ENCODE measurements around the gene IER2.
A peak's percentile ranks its signal among the peaks of the same experiment; 100 is the strongest.
"Not testable (repeated sequence)": the region's sequence is repeated elsewhere in the genome, so short reads cannot be mapped to it uniquely, and the experiment has no call there.

The IER2 gene

DNA sequence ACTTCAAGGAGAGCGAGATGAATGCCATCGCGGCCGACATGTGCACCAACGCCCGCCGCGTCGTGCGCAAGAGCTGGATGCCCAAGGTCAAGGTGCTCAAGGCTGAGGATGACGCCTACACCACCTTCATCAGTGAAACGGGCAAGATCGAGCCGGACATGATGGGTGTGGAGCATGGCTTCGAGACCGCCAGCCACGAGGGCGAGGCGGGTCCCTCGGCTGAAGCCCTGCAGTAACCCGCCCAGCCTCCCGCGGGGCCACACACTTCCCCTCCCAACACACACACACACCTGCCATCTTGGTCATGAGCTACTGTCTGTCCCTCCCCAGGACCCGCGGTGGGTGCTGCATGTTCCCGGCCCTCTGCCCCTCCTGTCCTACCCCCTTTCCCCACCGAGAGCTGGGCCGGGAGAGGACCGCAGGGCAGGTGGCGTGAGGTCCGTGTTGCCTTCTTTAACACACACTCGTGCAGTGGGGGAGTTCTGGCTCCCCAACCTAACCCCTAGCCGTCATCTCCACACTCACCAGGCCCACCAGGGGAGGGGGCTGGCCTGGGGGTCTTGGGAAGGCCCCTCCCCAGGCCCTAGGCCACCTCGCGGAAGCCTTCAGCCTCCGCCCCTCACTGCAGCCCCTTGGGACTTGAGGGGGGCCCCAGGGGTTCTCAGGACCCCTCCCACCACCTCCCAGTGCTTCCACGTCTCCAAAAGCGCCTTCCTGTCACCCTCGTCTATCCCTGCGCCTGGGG lies 11.9 kb upstream of the IER2 start:
- DNase-seq (ENCODE audit: low read depth) = no peak

DNA sequence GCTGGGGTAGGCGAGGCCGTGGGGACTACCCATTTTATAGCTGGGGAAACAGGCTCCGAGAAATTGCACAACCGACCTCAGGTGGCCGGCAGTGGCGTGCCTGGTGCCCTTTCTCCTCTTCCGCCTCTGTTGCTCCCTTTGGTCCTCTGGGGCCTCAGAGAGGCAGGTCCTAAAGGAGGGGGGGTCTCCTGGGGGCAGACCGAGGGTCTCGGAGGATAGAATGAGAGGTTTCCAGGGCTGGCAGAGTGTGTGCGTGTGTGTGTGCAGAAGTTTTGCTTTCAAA lies 11.4 kb upstream of the IER2 start:
- no peak for DNase-seq (ENCODE audit: low read depth)

DNA sequence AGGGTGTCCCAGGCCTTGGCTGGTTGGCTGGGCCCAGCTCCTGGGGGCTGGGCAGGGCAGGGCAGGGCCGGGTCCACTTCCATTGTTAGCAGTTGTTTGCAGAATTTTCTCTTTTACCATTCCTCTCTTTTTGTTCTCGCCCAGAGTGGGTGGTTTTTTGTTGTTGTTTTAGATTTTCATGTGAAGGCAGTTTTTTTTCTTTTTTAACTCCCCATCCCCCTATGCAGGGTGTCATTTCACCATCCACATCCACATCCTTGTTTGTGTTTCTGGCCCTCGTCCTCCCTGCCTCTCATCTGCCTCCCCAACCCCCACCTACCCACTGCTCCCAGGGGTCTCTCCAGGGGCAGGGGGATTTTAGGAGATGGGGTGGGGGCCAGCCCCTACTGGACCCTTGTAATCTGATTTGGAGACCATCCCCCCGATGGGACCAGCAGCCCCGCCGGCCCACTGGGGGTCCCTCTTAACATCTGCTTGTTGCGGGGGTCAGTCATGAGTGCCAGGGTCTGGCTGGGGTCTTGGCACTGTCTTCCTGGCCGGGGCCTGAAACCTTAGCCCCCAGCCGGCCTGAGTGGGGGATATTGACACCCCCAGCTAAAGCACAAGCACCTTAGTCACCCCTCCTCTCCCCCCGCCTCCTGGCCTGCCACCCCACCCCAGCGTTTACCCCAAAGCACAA lies 10.4 kb upstream of the IER2 start:
- DNase-seq (ENCODE audit: low read depth) = no peak

DNA sequence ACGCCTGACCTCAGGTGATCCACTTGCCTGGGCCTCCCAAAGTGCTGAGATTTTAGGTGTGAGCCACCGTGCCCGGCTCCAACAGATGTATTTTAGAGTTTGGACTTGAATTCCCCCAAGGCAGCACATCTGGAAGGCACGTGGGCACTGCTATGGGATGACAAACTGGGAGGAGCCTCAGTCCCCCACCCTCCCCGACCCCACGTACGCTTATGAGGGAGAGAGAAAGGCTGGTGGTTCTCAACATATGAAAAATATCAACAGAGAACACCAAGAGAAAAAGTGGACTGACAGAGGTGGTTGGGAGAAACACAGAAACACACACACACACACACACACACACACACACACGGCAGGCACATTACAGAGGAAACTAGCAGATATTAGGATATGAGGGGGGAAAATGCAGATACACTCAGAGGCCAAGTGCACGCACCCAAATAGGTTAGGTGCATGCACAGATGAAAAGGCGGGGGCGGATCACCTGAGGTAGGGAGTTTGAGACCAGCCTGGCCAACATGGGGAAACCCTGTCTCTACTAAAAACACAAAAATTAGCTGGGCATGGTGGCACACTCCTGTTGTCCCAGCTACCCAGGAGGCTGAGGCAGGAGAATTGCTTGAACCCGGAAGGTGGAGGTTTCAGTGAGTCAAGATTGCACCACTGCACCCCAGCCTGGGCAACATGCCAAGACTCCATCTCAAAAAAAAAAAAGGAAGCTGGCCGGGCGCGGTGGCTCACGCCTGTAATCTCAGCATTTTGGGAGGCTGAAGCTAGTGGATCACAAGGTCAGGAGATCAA lies 3.2 kb upstream of the IER2 start:
- no peak for DNase-seq (ENCODE audit: low read depth)

DNA sequence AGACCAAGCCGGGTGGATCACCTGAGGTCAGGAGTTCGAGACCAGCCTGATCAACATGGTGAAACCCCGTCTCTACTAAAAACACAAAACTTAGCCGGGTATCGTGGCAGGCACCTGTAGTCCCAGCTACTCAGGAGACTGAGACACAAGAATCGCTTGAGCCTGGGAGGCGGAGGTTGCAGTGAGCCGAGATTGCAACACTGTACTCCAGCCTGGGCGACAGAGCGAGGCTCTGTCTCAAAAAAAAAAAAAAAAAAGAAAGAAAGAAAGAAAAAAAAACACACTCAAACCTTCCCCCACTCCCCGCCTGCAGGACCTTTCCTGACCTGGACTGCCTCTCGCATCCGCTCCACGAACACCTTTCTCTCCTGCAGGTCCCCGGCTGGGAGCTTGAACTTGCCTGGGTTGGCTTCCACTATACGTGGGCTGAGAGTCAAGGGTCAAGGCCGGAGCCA lies 1.0 kb upstream of the IER2 start:
- not testable (repeated sequence) for DNase-seq (ENCODE audit: low read depth)

DNA sequence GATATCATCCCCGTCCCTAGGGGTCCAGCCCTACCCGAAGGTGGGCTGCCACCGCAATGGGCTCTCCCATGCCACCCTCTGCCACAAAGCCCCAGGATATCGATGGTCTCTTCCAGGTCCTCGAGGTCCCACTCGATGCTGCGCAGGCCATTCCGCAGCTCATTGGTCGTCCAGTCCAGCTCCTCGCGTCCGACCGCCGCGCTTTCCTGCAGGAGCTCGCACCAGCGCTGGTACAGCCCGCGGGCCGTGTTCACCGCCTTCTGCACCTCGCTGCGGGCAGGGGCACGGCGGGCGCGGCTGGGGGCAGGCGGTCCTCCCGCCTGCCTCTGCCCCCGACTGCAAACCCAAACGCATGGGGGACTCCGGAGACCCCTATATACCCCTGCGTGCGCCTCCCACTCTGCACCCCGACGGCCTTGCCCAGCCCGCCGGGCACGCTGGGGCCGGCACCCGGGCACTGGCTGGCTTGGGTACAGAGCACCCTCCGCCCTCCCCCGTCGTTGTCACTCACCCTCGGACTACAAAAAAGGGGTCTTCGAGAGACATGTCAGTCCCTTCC lies 504 bp upstream of the IER2 start:
- no peak for DNase-seq (ENCODE audit: low read depth)

DNA sequence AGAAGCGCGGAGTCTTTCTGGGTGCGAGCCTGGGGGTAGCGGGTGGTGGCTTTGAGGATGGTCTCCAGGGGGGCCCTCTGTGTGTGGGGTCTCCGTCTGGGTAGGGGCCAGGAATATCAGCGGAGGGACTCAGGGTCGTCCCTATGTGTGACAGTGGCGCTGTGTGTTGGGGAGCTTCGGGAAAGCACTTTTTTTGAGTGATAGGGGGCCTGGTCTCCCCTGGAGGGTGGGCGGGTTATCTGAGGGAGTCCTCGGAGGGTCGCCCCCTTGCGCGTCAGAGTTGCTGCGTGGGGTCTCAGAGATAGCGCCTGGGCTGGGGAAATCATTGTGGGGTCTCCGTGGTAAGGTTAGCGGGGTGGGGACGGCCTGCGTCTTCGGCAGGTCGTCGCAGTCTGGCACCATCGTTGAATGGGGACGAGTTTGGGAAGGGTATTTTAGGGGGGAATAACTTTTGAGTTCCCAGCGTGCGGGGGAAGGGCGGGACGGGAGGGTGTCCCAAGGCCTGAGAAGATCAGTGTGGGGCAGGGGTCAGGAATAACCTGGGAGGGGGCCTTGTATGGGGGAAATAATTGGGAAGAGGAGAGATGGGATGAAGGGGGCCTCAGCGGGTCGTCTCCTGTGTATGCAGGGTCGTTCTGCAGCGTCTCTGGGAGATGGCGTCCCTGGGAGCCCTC lies 857 bp downstream of the IER2 start:
- DNase-seq (ENCODE audit: low read depth) = no peak

DNA sequence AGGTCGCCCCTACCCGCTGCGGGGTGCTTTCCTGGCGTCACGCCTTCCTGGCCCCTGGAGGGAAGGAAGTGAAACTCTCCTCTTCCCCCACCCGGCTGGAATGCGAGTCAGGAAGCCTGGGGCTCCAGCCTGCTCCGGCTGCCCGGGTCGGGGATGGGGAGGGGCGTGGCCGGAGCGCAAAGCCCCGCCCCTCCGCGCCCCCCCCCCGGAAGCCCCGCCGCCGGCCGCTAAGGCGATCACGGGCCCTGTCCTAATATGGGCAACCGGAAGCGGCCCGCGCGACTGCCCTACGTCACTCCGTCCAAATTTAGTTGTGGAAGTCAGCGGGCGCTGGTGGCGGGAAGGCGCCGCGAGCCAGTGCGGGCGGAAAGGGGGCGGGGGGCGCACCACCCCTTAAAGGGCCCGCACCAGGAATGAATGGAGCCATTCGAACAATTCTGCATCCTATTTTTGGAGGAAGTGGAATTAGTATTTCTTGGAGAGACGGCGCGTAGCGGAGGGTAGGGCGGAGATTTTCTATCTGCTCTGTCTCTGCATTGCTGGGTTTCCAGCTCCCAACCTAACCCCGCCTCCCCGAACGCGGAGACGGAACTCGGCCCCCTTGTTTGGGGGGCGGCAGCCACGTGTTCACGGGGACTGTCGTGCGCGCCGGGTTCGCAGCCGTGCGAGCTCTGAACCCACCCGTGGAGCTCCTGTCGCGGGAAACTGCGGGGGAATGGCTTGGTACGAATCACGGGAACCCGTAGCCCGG lies 1.6 kb downstream of the IER2 start:
- DNase-seq (ENCODE audit: low read depth) = peak; percentile 93

DNA sequence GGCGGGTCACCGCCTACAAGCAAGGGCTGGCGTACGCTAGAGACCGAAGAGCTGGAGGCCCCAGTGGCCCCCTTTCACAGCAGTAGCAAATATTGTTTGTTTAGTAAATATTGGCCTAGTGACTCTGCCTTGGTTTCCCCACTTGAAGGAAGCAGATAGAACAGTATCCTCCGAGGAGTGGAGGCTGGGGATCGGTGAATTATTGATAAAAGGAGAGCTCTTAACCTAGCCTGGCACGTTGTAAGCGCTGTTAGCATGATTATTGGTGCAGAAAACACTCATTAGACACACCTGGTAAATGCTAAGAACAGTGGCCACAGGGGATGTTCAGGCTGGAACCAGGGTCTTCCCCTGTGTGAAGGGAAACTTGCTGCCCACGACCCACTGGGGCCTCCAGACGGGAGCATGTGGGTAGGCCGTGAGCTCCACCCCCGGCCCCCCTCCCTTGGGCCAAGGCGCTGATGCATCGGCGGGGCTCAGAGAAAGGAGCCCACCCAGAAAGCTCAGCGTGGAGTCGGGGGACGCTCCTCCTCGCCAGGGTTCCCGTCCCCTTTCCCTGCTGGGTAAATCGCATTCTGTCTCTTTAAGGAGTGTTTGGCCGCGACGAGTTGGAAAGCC lies 2.3 kb downstream of the IER2 start:
- no peak for DNase-seq (ENCODE audit: low read depth)

DNA sequence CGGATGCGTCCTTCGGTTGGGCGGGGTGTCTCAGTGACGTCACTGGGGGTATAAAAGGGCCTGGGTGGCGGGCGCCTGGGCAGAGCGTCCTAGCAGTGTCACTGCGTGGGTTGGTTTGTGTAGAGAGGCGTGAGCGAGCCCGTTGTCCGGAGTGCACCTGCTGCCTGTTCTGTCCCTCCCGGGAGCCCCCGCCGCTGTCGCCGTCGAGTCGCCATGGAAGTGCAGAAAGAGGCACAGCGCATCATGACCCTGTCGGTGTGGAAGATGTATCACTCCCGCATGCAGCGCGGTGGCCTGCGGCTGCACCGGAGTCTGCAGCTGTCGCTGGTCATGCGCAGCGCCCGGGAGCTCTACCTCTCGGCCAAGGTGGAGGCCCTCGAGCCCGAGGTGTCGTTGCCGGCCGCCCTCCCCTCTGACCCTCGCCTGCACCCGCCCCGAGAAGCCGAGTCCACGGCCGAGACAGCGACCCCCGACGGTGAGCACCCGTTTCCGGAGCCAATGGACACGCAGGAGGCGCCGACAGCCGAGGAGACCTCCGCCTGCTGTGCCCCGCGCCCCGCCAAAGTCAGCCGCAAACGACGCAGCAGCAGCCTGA lies 2.9 kb downstream of the IER2 start:
- DNase-seq (ENCODE audit: low read depth) = peak; percentile 90

DNA sequence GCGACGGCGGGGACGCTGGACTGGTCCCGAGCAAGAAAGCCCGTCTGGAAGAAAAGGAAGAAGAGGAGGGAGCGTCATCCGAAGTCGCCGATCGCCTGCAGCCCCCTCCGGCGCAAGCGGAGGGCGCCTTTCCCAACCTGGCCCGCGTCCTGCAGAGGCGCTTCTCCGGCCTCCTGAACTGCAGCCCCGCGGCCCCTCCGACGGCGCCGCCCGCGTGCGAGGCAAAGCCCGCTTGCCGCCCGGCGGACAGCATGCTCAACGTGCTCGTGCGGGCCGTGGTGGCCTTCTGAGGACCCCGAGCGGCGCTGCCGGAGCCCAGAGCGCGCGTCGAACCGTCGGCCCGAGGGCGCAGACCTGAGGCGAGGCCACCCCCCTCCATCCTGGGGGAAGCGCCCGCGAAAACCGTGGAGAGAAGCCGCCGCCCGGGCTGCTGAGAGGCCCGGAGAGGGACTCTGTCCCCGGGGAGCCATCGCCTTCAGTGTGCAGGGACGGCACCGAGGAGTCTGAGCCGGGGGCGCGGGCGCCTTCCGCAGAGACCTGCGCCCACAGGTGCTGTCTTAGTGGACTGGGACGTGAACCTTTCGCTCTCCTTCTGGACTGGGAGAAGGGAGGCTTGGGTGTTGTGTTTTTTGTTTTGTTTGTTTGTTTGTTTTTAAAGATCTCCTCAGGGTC lies 3.5 kb downstream of the IER2 start:
- DNase-seq (ENCODE audit: low read depth) = no peak

DNA sequence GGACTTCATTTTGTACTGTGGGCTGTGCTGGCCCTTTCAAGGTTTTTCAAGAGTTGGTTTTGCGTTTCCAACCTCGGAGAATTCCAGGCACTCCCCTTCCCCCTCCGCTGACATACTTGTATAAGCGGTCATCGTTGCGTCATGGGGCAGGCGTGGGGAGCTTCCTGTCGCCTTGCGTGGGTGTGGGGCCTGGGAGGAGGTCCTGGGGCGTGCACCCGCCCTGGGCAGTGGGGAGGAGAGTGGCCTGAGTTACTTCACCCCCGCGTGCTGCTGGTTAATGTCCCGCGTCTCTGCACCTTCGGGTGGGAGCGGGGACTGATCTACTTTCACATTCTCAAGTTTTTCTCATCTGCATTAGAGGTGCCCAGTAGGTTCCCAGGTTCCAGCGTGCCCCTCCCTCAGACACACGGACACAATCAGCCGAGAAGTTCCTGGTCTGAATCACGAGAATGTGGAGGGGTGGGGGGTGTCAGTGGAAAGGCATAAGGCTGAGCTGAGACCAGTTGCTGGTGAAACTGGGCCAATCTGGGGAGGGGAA lies 4.1 kb downstream of the IER2 start:
- DNase-seq (ENCODE audit: low read depth) = peak; percentile 87

DNA sequence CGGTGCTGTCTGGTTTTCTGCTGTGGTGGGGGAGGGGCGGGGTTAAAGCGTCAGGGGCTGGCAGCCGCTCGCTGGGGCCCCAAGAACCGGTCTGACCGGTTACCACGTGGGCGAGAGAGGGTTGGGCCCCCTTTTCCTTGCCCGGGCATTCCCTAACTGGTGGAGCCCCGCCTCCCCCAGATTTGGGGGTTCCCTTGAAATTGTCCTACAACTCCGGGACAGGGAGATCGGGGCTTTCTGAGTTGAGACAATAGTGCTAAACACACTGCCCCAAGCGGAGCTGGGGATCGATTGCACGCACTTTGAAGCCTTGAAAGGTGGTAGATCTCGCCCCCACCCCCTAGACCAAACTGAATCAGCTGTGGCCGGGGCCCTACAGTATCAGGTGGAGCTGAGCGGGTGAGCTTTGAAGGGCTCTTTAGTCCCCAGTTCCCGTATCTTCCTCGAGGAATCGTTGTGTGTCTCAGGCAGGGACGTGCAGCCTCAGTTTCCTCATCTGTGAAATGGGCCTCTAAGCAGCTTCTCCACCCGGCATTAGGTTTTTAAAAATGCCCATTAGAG lies 4.8 kb downstream of the IER2 start:
- no peak for DNase-seq (ENCODE audit: low read depth)

DNA sequence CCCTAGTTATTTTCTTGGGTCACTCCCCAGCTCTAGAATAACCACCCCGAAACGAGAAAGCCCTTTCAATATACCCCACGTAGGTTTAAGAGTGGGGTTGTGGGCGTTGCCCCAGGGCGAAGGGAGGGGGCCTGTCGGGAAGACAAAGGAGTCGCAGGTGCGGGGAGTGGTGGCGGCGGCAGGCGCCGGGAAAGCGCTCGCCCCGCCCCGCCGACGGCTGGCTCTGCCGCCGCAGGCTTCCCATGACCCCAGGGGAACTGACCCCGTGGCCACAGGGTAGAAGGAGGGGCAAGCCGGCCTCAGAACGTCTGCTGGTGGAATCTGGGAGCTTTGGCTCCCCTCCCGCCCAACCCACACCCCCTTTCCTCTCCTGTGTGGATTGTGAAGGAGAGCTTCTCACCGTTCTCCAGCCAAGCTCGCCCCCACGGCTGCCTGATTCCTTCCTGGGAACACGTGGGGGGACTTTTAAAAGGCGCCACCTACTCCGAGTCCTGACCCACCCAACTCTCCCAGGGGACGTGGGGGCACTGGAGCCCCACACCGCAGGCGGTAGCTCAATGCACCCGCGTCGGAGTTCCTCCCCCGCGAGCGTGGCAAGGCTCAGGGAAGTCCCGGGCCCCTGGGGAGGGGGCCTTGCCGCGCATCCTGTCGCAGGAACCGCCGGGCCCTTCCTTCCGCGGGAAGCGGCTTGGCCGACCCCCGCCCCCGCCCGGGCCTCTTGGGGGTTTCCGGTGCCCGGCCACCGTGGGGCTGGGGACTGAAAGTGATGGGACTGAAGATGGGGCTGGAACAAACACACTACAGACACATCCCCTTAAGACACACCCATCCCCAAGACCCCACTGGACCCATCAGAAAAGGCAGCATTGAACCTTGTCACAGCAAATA lies 5.5 kb downstream of the IER2 start:
- no peak for DNase-seq (ENCODE audit: low read depth)

DNA sequence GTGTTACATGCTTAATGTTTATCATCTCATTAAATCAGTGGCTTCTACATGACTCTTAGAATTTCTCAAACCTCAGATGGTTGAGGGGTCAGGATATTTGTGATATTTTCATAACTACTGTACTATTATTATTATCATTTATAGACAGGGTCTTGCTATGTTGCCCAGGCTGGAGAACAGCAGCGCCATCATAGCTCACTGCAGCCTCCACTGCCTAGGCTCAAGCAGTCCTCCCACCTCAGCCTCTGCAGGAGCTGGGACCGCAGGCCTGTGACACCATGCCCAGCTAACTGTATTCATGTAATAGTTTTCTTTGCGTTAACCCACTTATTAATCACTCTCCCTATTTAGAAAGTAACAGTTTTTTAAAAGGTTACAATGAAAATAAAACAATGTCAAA lies 9.5 kb downstream of the IER2 start:
- no peak for DNase-seq (ENCODE audit: low read depth)

DNA sequence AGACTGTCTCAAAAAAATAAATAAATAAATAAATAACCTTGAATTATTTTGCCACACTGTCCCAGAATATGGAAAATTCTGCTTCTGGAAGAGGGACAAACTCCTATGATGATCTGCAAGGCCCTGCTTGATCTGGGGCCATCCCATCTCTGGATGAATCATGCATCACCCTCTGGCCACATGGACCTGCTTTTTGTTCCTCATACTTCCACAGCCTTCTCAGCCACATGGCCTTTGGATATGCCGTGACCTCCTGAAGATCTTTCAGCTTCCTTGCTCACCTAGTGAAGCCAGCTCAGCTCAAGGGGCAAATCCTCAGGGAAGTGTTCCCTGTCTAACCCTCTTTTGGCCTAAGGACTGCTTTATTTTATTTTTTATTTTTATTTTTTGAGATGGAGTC lies 10.3 kb downstream of the IER2 start:
- no peak for DNase-seq (ENCODE audit: low read depth)

DNA sequence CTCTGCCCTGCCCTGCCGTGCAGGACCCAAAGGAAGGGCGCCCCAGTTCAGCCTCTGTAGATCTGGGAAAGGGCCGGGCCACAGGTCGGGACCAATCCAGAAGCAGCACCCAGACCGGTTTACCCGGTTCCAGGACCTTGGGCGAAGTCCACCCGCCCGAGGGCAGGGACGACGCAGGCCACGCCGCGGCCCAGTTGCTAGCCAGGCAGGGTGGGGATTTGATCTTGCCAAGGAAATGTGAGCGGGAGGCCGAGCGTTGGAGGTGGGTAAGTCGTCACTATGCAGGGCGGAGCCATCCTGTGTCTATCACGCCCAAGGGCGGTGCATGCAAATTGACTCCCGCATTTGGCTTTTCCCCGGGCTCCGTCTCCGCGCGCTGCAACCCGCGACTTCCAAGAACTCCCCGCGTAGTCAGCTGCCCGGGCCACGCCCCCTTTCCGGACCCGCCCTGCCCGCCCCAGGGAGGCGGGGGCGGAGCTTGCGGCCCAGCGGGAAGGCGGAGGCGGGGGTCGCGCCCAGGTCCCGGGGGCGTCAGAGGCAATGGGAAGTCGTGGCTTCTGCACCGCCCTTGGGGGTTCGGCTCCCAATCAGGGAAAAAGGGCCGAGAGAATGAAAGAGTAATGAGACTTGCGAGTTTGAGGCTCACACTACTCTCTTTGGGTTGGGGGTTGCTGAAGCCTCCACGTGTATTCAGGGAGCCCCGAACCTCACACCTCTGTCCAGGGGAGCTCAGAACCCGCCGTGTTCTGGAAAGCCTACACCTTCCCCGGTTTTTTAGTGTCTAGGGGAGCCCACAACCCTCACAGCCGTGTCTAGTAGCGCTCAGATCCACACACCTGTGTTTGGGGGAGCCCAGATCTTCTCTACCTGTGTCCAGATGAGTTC lies 12.8 kb downstream of the IER2 start:
- DNase-seq (ENCODE audit: low read depth) = peak; percentile 96
